ENCODE data around the gene KLF8.

DNA sequence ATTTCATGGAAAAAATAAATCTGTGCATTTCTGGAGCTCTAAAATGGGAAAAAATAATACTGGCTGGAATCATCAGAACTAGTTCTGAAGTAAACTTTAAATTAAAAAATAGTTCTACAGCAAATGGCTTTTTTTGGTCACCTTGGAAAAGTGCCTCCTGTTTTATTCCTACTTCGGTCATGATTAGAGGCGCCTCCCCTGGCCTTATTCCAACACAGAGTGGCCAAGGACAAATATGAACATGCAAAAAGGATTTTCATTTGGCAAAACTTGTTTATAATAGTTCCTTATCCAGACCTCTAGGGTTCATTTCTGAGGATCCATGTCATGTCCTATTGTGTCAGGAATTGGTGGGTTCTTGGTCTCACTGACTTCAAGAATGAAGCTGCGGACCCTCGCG, 11.1 kb upstream of the KLF8 start:
- TF ChIP-seq OSR1 (CRISPR knock-in tag; IDR thresholded peaks at IDR 0.05): no peak
- TF ChIP-seq ZNF8 (CRISPR knock-in tag; IDR thresholded peaks at IDR 0.05): no peak
- no peak for TF ChIP-seq GLIS3 (CRISPR knock-in tag; IDR thresholded peaks at IDR 0.05)
- TF ChIP-seq ARNTL (CRISPR knock-in tag; IDR thresholded peaks at IDR 0.05; ENCODE audit: borderline replicate concordance, low read depth): no peak
- TF ChIP-seq, protein P1, sequence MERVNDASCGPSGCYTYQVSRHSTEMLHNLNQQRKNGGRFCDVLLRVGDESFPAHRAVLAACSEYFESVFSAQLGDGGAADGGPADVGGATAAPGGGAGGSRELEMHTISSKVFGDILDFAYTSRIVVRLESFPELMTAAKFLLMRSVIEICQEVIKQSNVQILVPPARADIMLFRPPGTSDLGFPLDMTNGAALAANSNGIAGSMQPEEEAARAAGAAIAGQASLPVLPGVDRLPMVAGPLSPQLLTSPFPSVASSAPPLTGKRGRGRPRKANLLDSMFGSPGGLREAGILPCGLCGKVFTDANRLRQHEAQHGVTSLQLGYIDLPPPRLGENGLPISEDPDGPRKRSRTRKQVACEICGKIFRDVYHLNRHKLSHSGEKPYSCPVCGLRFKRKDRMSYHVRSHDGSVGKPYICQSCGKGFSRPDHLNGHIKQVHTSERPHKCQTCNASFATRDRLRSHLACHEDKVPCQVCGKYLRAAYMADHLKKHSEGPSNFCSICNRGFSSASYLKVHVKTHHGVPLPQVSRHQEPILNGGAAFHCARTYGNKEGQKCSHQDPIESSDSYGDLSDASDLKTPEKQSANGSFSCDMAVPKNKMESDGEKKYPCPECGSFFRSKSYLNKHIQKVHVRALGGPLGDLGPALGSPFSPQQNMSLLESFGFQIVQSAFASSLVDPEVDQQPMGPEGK (CRISPR knock-in tag; IDR thresholded peaks at IDR 0.05; ENCODE audit: borderline replicate concordance): no peak
